Mesenteric fat pad (tissue), 1 donor: ENCODE data around the gene TH. TPM values are rescaled to one million over a fixed set of nuclear protein-coding genes. Genes with fewer than 3 reads are reported as not detected.

ENCODE experiments used
- DNase-seq: peaks from one replicate; pipeline ENCODE4 v3.0.0-alpha.2; 2020; ENCODE audit warnings: low spot score
- microRNA-seq: library from miRNA; unstranded; fragments of <30 nt; microRNA quantifications from one replicate; pipeline ENCODE4 v1.2.0, GENCODE V29; 2020; ENCODE audit warnings: borderline number of aligned reads
- total RNA-seq: library from RNA; stranded (reverse); fragmentation: NEBNext Ultra II Directional; extraction: Animal tissue kit (Norgen Biotek cat#: 25700); gene quantifications from one replicate; pipeline ENCODE4 v1.2.1, GENCODE V29; 2021
- donor health status: DM: yes; HTN: yes; CAD: no.

TH gene
- total RNA-seq, 1 donor from 2014 or later: not detected

DNA sequence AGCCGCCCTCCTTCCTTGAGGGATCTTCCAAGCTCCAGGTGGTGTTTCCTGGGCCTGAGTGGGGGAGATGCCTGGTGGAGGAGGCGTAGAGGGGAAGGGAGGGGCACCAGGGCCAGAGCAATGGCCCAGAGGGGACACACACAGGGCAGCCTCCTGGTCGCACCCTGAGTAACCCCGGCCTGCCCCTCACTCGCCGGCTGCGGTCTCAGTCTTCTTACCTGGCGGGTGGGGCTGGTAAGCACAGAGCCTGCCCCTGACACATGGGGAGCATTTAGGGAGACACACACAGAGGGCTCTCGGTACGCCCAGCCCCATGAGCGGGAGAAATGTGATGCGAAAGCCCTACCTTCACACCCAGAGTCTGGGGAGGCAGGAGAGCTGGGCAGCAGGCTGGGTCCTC, 56.3 kb downstream of the TH start:
- DNase-seq: no peak

GRCh38 chr11:2114430-2115241, 57.0 kb downstream of the TH start:
- no peak for DNase-seq

Small RNA genes lying within 50 kb of the gene (microRNA-seq; reads per million reads assigned to microRNA genes)
- not detected for gene MIR4686
- 203 reads per million, percentile 58 among the genes with 10 or more reads in this experiment for gene MIR483

Other genes starting within 250 kb of the TH start
- gene MRPL23, start 224.5 kb downstream of the TH start, total RNA-seq: 26.0 TPM
- 292 TPM for gene H19, start 174.0 kb downstream of the TH start, total RNA-seq
- 148 TPM for gene IGF2, start 32.4 kb downstream of the TH start, total RNA-seq
- 0.74 TPM for gene INS, start 10.6 kb downstream of the TH start, total RNA-seq
- 0.64 TPM for gene ASCL2, start 98.8 kb upstream of the TH start, total RNA-seq
- 1.0 TPM for gene C11orf21, start 130.1 kb upstream of the TH start, total RNA-seq
- gene TSPAN32, start 130.2 kb upstream of the TH start, total RNA-seq: 1.3 TPM
- 723 TPM for gene CD81, start 205.5 kb upstream of the TH start, total RNA-seq
- 55.2 TPM for gene TSSC4, start 228.9 kb upstream of the TH start, total RNA-seq